B cell (primary cell): ENCODE results near the gene PLEKHM1. TPM values are rescaled to one million over a fixed set of nuclear protein-coding genes. Genes with fewer than 3 reads are reported as not detected.
"Not testable (repeated sequence)": the region's sequence is repeated elsewhere in the genome, so short reads cannot be mapped to it uniquely, and the experiment has no call there.

Source experiments
- ATAC-seq: fragments of 200-7000 bp; cut with Tn5 transposase; one replicate; pipeline ENCODE4 v1.10.0; 2021; ENCODE audit warnings: low read depth, mild to moderate bottlenecking, moderate number of reproducible peaks, moderate library complexity
- CTCF ChIA-PET: fragments of 350-600 bp; sonication (Branson Sonifier 250); formaldehyde crosslinking; loops from one replicate; lab custom pipeline; 2021; ENCODE audit warnings: antibody characterized with exemption, inconsistent platforms; lab: Charles Lee
- POLR2A ChIA-PET: fragments of 350-600 bp; sonication (Branson Sonifier 250); formaldehyde crosslinking; loops from one replicate; lab custom pipeline; 2021; ENCODE audit warnings: antibody characterized with exemption; lab: Charles Lee
- DNase-seq: peaks from one replicate; pipeline ENCODE4 v3.0.0; 2013
- H2AFZ ChIP-seq: 2 replicates; pipeline ENCODE4 v1.6.1; 2012; ENCODE audit warnings: mild to moderate bottlenecking, low read depth, low read length; ENCODE audit not compliant: insufficient read depth, poor library complexity, severe bottlenecking
- H3K27ac ChIP-seq, 2 donors: 1 replicate in 1 of 2; 2 replicates in 1 of 2; pipeline ENCODE4 v1.5.1; 2012 to 2013; ENCODE audit warnings: low read length in 2 of 2, mild to moderate bottlenecking in 2 of 2, moderate library complexity in 1 of 2
- H3K27me3 ChIP-seq, 4 experiments: fragments of 200-600 bp in 1 of 4; sonication (generic) in 1 of 4; replicated peaks in 1 of 4; 1 replicate in 2 of 4; 2 replicates in 2 of 4; pipeline versions ENCODE4 v1.6.1 to v1.7.0; 2013 to 2016; ENCODE audit warnings: low read length in 3 of 4, mild to moderate bottlenecking in 2 of 4, mixed read lengths in 1 of 4, moderate library complexity in 1 of 4; ENCODE audit not compliant: insufficient read depth in 4 of 4, control insufficient read depth in 3 of 4; ENCODE audit errors: control extremely low read depth in 1 of 4
- H3K36me3 ChIP-seq, 2 experiments: replicated peaks in 1 of 2; 1 replicate in 1 of 2; 2 replicates in 1 of 2; pipeline versions ENCODE4 v1.6.1 to v1.7.1; 2013; ENCODE audit warnings: low read length in 1 of 2; ENCODE audit not compliant: insufficient read depth in 2 of 2, control insufficient read depth in 1 of 2; ENCODE audit errors: control extremely low read depth in 1 of 2, extremely low read depth in 1 of 2
- H3K4me1 ChIP-seq, 2 donors: fragments of 200-600 bp in 1 of 2; sonication (generic) in 1 of 2; 1 replicate in 1 of 2; 2 replicates in 1 of 2; pipeline versions ENCODE4 v1.5.1 to v1.6.1; 2013 to 2017; ENCODE audit warnings: low read length in 2 of 2; ENCODE audit not compliant: control insufficient read depth in 2 of 2, insufficient read depth in 2 of 2
- H3K4me2 ChIP-seq: replicated peaks from 2 replicates; pipeline ENCODE3; 2012; ENCODE audit warnings: mild to moderate bottlenecking, low read depth, low read length; ENCODE audit not compliant: poor library complexity, severe bottlenecking
- H3K4me3 ChIP-seq, 5 experiments: fragments of 200-600 bp in 1 of 5; sonication (generic) in 1 of 5; 1 replicate in 3 of 5; 2 replicates in 2 of 5; pipeline versions ENCODE4 v1.5.1 to v1.7.0; 2011 to 2016; ENCODE audit warnings: low read length in 4 of 5, mild to moderate bottlenecking in 4 of 5, low read depth in 2 of 5, control low read depth in 1 of 5, moderate library complexity in 1 of 5; ENCODE audit not compliant: insufficient read depth in 1 of 5; ENCODE audit errors: control extremely low read depth in 1 of 5, extremely low read depth in 1 of 5
- H3K79me2 ChIP-seq: fragments of 200-600 bp; sonication (generic); one replicate; pipeline ENCODE4 v1.6.0; 2016; ENCODE audit warnings: low read length; ENCODE audit not compliant: control insufficient read depth, insufficient read depth
- H3K9ac ChIP-seq: fragments of 200-600 bp; sonication (generic); 2 replicates; pipeline ENCODE4 v1.6.1; 2017; ENCODE audit warnings: mild to moderate bottlenecking, low read length, moderate library complexity
- H3K9me3 ChIP-seq, 3 donors: one replicate each; pipeline versions ENCODE4 v1.6.1 to v1.7.1; 2013; ENCODE audit warnings: low read length in 2 of 3; ENCODE audit not compliant: control insufficient read depth in 2 of 3, insufficient read depth in 1 of 3; ENCODE audit errors: control extremely low read depth in 1 of 3
- H4K20me1 ChIP-seq: 2 replicates; pipeline ENCODE4 v1.6.0; 2012; ENCODE audit warnings: mild to moderate bottlenecking, low read length; ENCODE audit not compliant: insufficient read depth, control insufficient read depth, poor library complexity, severe bottlenecking
- H3K27ac Mint-ChIP-seq: one replicate; pipeline ENCODE4 v1.8.0; 2021; ENCODE audit warnings: mixed read lengths
- H3K27me3 Mint-ChIP-seq: one replicate; pipeline ENCODE4 v1.8.0; 2021; ENCODE audit warnings: mixed read lengths
- H3K4me1 Mint-ChIP-seq: one replicate; pipeline ENCODE4 v1.8.0; 2021; ENCODE audit warnings: mixed read lengths
- H3K4me3 Mint-ChIP-seq: one replicate; pipeline ENCODE4 v1.8.0; 2021; ENCODE audit warnings: mixed read lengths
- H3K9me3 Mint-ChIP-seq: one replicate; pipeline ENCODE4 v1.8.0; 2022; ENCODE audit warnings: mixed read lengths; ENCODE audit not compliant: insufficient read depth
- CTCF ChIP-seq: fragments of 200-600 bp; IDR thresholded peaks from one replicate; pipeline ENCODE4 v1.8.0; 2022; ENCODE audit warnings: antibody characterized with exemption, mild to moderate bottlenecking
- EZH2 ChIP-seq: IDR thresholded peaks from 2 replicates; pipeline ENCODE4 v1.6.1; 2012; ENCODE audit warnings: borderline replicate concordance, low read depth, mild to moderate bottlenecking, moderate library complexity, low read length; ENCODE audit not compliant: insufficient read depth, poor library complexity, severe bottlenecking
- WGBS: methylation state at CpG from one replicate; pipeline ENCODE4 v1.1.5; 2013; ENCODE audit warnings: missing lambda C conversion rate; ENCODE audit not compliant: insufficient coverage; 5-methylcytosine and 5-hydroxymethylcytosine counted together
- intact Hi-C: fragments of 100-400 bp; cut with micrococcal nuclease; formaldehyde crosslinking; loops from one replicate; pipeline ENCODE4 v1.10.0; 2022
- polyA plus RNA-seq: library from polyadenylated mRNA; depleted of rRNA; stranded (reverse); fragments of >200 nt; gene quantifications from 2 replicates; pipeline ENCODE4 v1.2.3, GENCODE V29; 2012
- total RNA-seq, 2 donors: library from RNA; stranded (reverse); fragments of 120-200 nt in 1 of 2; gene quantifications; 1 replicate in 1 of 2; 2 replicates in 1 of 2; pipeline versions ENCODE4 v1.2.3 to v1.2.4, GENCODE V29; 2013 to 2022

The PLEKHM1 gene
- total and polyA plus RNA-seq, 2 donors (not counting 1 experiment from before 2014, with no cell fraction given): 26.2 to 73.9 TPM

GRCh38 chr17:45451660-45452059 lies 38.9 kb downstream of the PLEKHM1 start:
- CTCF ChIA-PET, H3K4me3 ChIP-seq, H3K27ac Mint-ChIP-seq, H3K27me3 Mint-ChIP-seq, H3K27me3 ChIP-seq, H4K20me1 ChIP-seq, H3K9me3 ChIP-seq, H2AFZ ChIP-seq, intact Hi-C loops, H3K27ac ChIP-seq, H3K36me3 ChIP-seq, H3K9me3 Mint-ChIP-seq, H3K9ac ChIP-seq: not testable (repeated sequence)
- DNase-seq (peak; percentile 27), ATAC-seq (peak; percentile 45)
- H3K4me1 Mint-ChIP-seq: peaks cover 16% of the 10 kb centered on the region
- Histone ChIP-seq H3K4me2 (peak overlapping the region; percentile 28), H3K4me1 (peaks cover 15 to 25% of the 10 kb centered on the region in 2 donors), H3K79me2 (peaks cover 12% of the 10 kb centered on the region)
- POLR2A ChIA-PET: interaction anchor here (0.6 kb wide), 1 partner anchor 27 kb away, joined by 3 read pairs; no protein-coding TSS in a partner anchor
- WGBS: 8% methylated on average over 6 of the region's 10 CpGs
- H3K4me3 Mint-ChIP-seq: peak overlapping the region; percentile 32

- Histone ChIP-seq H3K79me2 (peaks cover 12% of the 10 kb centered on the region), H3K27ac (peak overlapping the region in 1 of 2 donors; percentile 6), H3K4me2 (no peak overlapping the region), H3K36me3 (peaks cover 0 to 4% of the 10 kb centered on the region in 2 experiments), H2AFZ (no peak overlapping the region), H3K27me3 (no peaks in the 10 kb centered on the region), H3K9me3 (no peaks in the 10 kb centered on the region), H4K20me1 (no peaks in the 10 kb centered on the region), H3K4me1 (peaks cover 15 to 25% of the 10 kb centered on the region in 2 donors), H3K4me3 (no peak overlapping the region), H3K9ac (no peak overlapping the region)
- POLR2A ChIA-PET: interaction anchor here (0.6 kb wide), 1 partner anchor 26 kb away, joined by 3 read pairs; no protein-coding TSS in a partner anchor
- whole genome bisulfite sequencing: 56% methylated on average over 7 of the region's 8 CpGs
- Mint-ChIP-seq H3K9me3 (no peaks in the 10 kb centered on the region), H3K27me3 (no peaks in the 10 kb centered on the region), H3K27ac (no peak overlapping the region), H3K4me1 (peaks cover 16% of the 10 kb centered on the region), H3K4me3 (no peak overlapping the region)
- CTCF ChIA-PET: no interaction called here
- no peak for ATAC-seq
- intact Hi-C loops: no loop called here
- DNase-seq: peak; percentile 21
- no peak for TF ChIP-seq CTCF
- TF ChIP-seq EZH2: no peak
Observed at GRCh38 chr17:45451131-45451530, 39.4 kb downstream of the PLEKHM1 start.

- H3K4me2 ChIP-seq, H4K20me1 ChIP-seq, H3K36me3 ChIP-seq, DNase-seq, H3K27ac ChIP-seq, H3K9ac ChIP-seq, H3K9me3 ChIP-seq, POLR2A ChIA-PET, intact Hi-C loops, H2AFZ ChIP-seq, H3K27me3 ChIP-seq, H3K27ac Mint-ChIP-seq, H3K27me3 Mint-ChIP-seq, H3K4me3 Mint-ChIP-seq, H3K4me3 ChIP-seq, CTCF ChIA-PET, H3K9me3 Mint-ChIP-seq, ATAC-seq: not testable (repeated sequence)
- 100% methylated on average over 1 of the region's 1 CpG for WGBS
- peaks cover 12% of the 10 kb centered on the region for H3K79me2 ChIP-seq
- peaks cover 16% of the 10 kb centered on the region for H3K4me1 Mint-ChIP-seq
- H3K4me1 ChIP-seq: peaks cover 15 to 25% of the 10 kb centered on the region in 2 donors
Observed at GRCh38 chr17:45449708-45450329, 40.7 kb downstream of the PLEKHM1 start.
